PC-3 (cell line): Measurements from ENCODE around the gene DEPDC7. TPM values are rescaled to one million over a fixed set of nuclear protein-coding genes. Genes with fewer than 3 reads are reported as not detected.

Source experiments
- ATAC-seq: fragments of 200-7000 bp; cut with Tn5 transposase; 2 replicates; pipeline ENCODE4 v1.9.1; 2020; ENCODE audit warnings: mild to moderate bottlenecking, moderate library complexity
- BruUV-seq: library from RNA; stranded (reverse); fragments of 400-500 nt; replicated peaks from 2 replicates; lab custom pipeline; 2021; lab: Mats Ljungman, UMichigan
- CTCF ChIA-PET: fragments of 300-600 bp; sonication (Branson Sonifier 250); formaldehyde crosslinking; loops from one replicate; lab custom pipeline; 2022; ENCODE audit warnings: antibody characterized with exemption; lab: Charles Lee
- POLR2A ChIA-PET: fragments of 300-600 bp; sonication (Branson Sonifier 250); formaldehyde crosslinking; loops from one replicate; lab custom pipeline; 2022; ENCODE audit warnings: antibody characterized with exemption; ENCODE audit not compliant: unreplicated experiment; lab: Charles Lee
- DNase-seq: peaks from one replicate; pipeline ENCODE4 v3.0.0-alpha.2; 2015
- H2AFZ ChIP-seq: fragments of 300-600 bp; sonication (generic); 2 replicates; pipeline ENCODE4 v1.6.0; 2016; ENCODE audit warnings: antibody characterized with exemption, low read length
- H3F3A ChIP-seq: fragments of 300-600 bp; sonication (generic); one replicate; pipeline ENCODE4 v1.6.0; 2017; ENCODE audit warnings: antibody characterized with exemption, low read length, control low read depth, mild to moderate bottlenecking; ENCODE audit not compliant: unreplicated experiment
- H3K27ac ChIP-seq: fragments of 300-600 bp; sonication (generic); 2 replicates; pipeline ENCODE4 v1.5.1; 2016; ENCODE audit warnings: mild to moderate bottlenecking, low read length
- H3K27me3 ChIP-seq: fragments of 300-600 bp; sonication (generic); 2 replicates; pipeline ENCODE4 v1.6.1; 2016; ENCODE audit warnings: low read length, mixed read lengths
- H3K36me3 ChIP-seq: fragments of 300-600 bp; sonication (generic); 2 replicates; pipeline ENCODE4 v1.6.1; 2016; ENCODE audit warnings: low read depth, mixed run types, low read length, mixed read lengths
- H3K4me1 ChIP-seq: fragments of 300-600 bp; sonication (generic); 2 replicates; pipeline ENCODE4 v1.5.1; 2016; ENCODE audit warnings: low read length; ENCODE audit not compliant: insufficient read depth
- H3K4me2 ChIP-seq: fragments of 300-600 bp; sonication (generic); 2 replicates; pipeline ENCODE4 v1.6.0; 2016; ENCODE audit warnings: low read length
- H3K4me3 ChIP-seq: fragments of 300-600 bp; sonication (generic); 2 replicates; pipeline ENCODE4 v1.5.1; 2016; ENCODE audit warnings: mild to moderate bottlenecking, low read length, mixed read lengths
- H3K79me2 ChIP-seq: fragments of 300-600 bp; sonication (generic); 2 replicates; pipeline ENCODE4 v1.6.1; 2017; ENCODE audit warnings: low read length, mixed read lengths
- H3K9ac ChIP-seq: fragments of 300-600 bp; sonication (generic); 2 replicates; pipeline ENCODE4 v1.6.0; 2016; ENCODE audit warnings: mild to moderate bottlenecking, low read length
- H3K9me2 ChIP-seq: fragments of 300-600 bp; sonication (generic); replicated peaks from 2 replicates; pipeline ENCODE4 v1.6.1; 2016; ENCODE audit warnings: mixed run types, low read length, mixed read lengths
- H3K9me3 ChIP-seq: fragments of 300-600 bp; sonication (generic); 2 replicates; pipeline ENCODE4 v1.6.1; 2016; ENCODE audit warnings: low read length, mixed read lengths
- H4K20me1 ChIP-seq: fragments of 300-600 bp; sonication (generic); 2 replicates; pipeline ENCODE4 v1.6.1; 2016; ENCODE audit warnings: low read length, mixed read lengths
- EZH2 ChIP-seq: fragments of 300-600 bp; sonication (generic); IDR thresholded peaks from one replicate; pipeline ENCODE4 v1.6.1; 2017; ENCODE audit warnings: antibody characterized with exemption, mild to moderate bottlenecking, low read length; ENCODE audit not compliant: unreplicated experiment
- EZH2phosphoT487 ChIP-seq: fragments of 300-600 bp; sonication (generic); IDR thresholded peaks from 2 replicates; pipeline ENCODE4 v1.6.1; 2018; ENCODE audit warnings: mild to moderate bottlenecking, antibody characterized with exemption, low read length, borderline replicate concordance
- intact Hi-C: fragments of 100-400 bp; cut with micrococcal nuclease; formaldehyde crosslinking; loops from 2 replicates; pipeline ENCODE4 v1.9.0; 2023
- total RNA-seq: library from RNA; depleted of rRNA; stranded (reverse); fragments of >200 nt; gene quantifications from 2 replicates; pipeline ENCODE4 v1.2.3, GENCODE V29; 2014
- TF ChIP-seq, protein P1 (sequence below): fragments of 300-600 bp; sonication (generic); conservative IDR thresholded peaks from 2 replicates; pipeline ENCODE4 v1.5.1; 2017; ENCODE audit warnings: antibody characterized with exemption, low read depth, mild to moderate bottlenecking, low read length

DEPDC7 gene
- total RNA-seq, 1 experiment from 2014 or later, result not detected

DNA sequence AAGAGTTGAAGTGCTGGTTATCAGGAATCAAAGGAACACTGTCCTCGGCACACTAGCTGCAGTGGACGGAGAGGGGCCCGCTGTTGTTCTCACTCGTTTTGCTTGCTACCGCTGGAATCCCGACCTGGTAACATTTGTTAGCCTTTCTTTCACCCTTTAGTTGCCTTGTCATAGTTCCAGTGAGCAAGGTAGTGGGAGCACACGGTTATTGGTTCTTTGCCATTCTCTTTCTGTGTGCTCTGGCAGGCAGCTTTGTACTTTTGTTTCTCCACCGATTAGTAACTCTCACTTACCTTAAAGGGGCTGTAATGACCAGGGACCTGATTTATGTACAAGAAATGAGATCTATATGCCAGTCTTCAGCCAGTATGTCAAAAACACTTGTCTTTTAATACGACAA, 1.8 kb downstream of the DEPDC7 start:
- Histone ChIP-seq H3K36me3 (no peaks in the 10 kb centered on the region), H3K27ac (no peak overlapping the region), H3K9me2 (no peaks in the 10 kb centered on the region), H2AFZ (no peak overlapping the region), H3K4me3 (no peak overlapping the region), H3F3A (no peaks in the 10 kb centered on the region), H3K27me3 (no peaks in the 10 kb centered on the region), H3K9ac (no peak overlapping the region), H3K4me2 (no peak overlapping the region), H3K79me2 (no peaks in the 10 kb centered on the region), H3K4me1 (peaks cover 10% of the 10 kb centered on the region; the same call in 1 of the 2 replicates), H3K9me3 (no peaks in the 10 kb centered on the region), H4K20me1 (no peaks in the 10 kb centered on the region)
- ATAC-seq (no peak), DNase-seq (no peak)
- BruUV-seq, result no TSS peak
- CTCF ChIA-PET, result no interaction called here
- TF ChIP-seq, protein P1, sequence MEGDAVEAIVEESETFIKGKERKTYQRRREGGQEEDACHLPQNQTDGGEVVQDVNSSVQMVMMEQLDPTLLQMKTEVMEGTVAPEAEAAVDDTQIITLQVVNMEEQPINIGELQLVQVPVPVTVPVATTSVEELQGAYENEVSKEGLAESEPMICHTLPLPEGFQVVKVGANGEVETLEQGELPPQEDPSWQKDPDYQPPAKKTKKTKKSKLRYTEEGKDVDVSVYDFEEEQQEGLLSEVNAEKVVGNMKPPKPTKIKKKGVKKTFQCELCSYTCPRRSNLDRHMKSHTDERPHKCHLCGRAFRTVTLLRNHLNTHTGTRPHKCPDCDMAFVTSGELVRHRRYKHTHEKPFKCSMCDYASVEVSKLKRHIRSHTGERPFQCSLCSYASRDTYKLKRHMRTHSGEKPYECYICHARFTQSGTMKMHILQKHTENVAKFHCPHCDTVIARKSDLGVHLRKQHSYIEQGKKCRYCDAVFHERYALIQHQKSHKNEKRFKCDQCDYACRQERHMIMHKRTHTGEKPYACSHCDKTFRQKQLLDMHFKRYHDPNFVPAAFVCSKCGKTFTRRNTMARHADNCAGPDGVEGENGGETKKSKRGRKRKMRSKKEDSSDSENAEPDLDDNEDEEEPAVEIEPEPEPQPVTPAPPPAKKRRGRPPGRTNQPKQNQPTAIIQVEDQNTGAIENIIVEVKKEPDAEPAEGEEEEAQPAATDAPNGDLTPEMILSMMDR, result no peak
- TF ChIP-seq EZH2phosphoT487 (no peak), EZH2 (no peak)
- POLR2A ChIA-PET, result no interaction called here
- intact Hi-C loops, result no loop called here

GRCh38 chr11:33017965-33018364, 2.3 kb downstream of the DEPDC7 start:
- Histone ChIP-seq H3K9me3 (no peaks in the 10 kb centered on the region), H3K4me2 (no peak overlapping the region), H3F3A (no peaks in the 10 kb centered on the region), H2AFZ (no peak overlapping the region), H3K4me3 (no peak overlapping the region), H4K20me1 (no peaks in the 10 kb centered on the region), H3K9ac (no peak overlapping the region), H3K27me3 (no peaks in the 10 kb centered on the region), H3K9me2 (no peaks in the 10 kb centered on the region), H3K36me3 (no peaks in the 10 kb centered on the region), H3K4me1 (peaks cover 10% of the 10 kb centered on the region; the same call in 1 of the 2 replicates), H3K79me2 (no peaks in the 10 kb centered on the region), H3K27ac (no peak overlapping the region)
- no peak for ATAC-seq
- POLR2A ChIA-PET, result no interaction called here
- CTCF ChIA-PET, result no interaction called here
- intact Hi-C loops, result no loop called here
- TF ChIP-seq, protein P1, result no peak
- no peak for TF ChIP-seq EZH2phosphoT487
- TF ChIP-seq EZH2, result no peak
- DNase-seq, result no peak
- BruUV-seq, result no TSS peak

GRCh38 chr11:33018840-33019239, 3.2 kb downstream of the DEPDC7 start:
- H3K4me2 ChIP-seq, result no peak overlapping the region
- H3K79me2 ChIP-seq, result no peaks in the 10 kb centered on the region
- H3K27ac ChIP-seq, result no peak overlapping the region
- ChIA-PET CTCF (no interaction called here), POLR2A (no interaction called here)
- DNase-seq (no peak), ATAC-seq (no peak)
- no peak for TF ChIP-seq EZH2
- TF ChIP-seq EZH2phosphoT487, result no peak
- TF ChIP-seq, protein P1, result no peak
- H4K20me1 ChIP-seq, result no peaks in the 10 kb centered on the region
- H3K9me2 ChIP-seq, result no peaks in the 10 kb centered on the region
- H3K4me3 ChIP-seq, result no peak overlapping the region
- BruUV-seq, result no TSS peak
- H3K36me3 ChIP-seq, result no peaks in the 10 kb centered on the region
- no peaks in the 10 kb centered on the region for H3K27me3 ChIP-seq
- peaks cover 10% of the 10 kb centered on the region; the same call in 1 of the 2 replicates for H3K4me1 ChIP-seq
- H3F3A ChIP-seq, result no peaks in the 10 kb centered on the region
- H3K9me3 ChIP-seq, result no peaks in the 10 kb centered on the region
- no peak overlapping the region for H2AFZ ChIP-seq
- intact Hi-C loops, result no loop called here
- no peak overlapping the region for H3K9ac ChIP-seq
